Neutrophil (primary cell): Measurements from ENCODE around the gene SLC9A9.
A peak's percentile ranks its signal among the peaks of the same experiment; 100 is the strongest.

ENCODE experiments used
- H3K27ac ChIP-seq: fragments of 200-600 bp; sonication (generic); 2 replicates; pipeline ENCODE4 v1.5.1; 2016; ENCODE audit warnings: mild to moderate bottlenecking, moderate library complexity
- H3K27me3 ChIP-seq: fragments of 200-600 bp; sonication (generic); 2 replicates; pipeline ENCODE4 v1.6.0; 2016; ENCODE audit warnings: mild to moderate bottlenecking
- H3K36me3 ChIP-seq: fragments of 200-600 bp; sonication (generic); 2 replicates; pipeline ENCODE4 v1.5.1; 2017
- H3K4me1 ChIP-seq, 2 experiments: fragments of 200-600 bp in 1 of 2; sonication (generic) in 1 of 2; 1 replicate in 1 of 2; 2 replicates in 1 of 2; pipeline versions ENCODE4 v1.5.1 to v1.6.1; 2013 to 2016; ENCODE audit warnings: low read depth in 1 of 2, low read length in 1 of 2, mild to moderate bottlenecking in 1 of 2, moderate library complexity in 1 of 2; ENCODE audit not compliant: control insufficient read depth in 1 of 2, insufficient read depth in 1 of 2
- H3K4me3 ChIP-seq, 2 experiments: fragments of 200-600 bp in 1 of 2; sonication (generic) in 1 of 2; 1 replicate in 1 of 2; 2 replicates in 1 of 2; pipeline ENCODE4 v1.5.1; 2013 to 2016; ENCODE audit warnings: low read depth in 1 of 2, low read length in 1 of 2, mild to moderate bottlenecking in 1 of 2, moderate library complexity in 1 of 2
- H3K9me3 ChIP-seq: fragments of 200-600 bp; sonication (generic); 2 replicates; pipeline ENCODE4 v1.5.1; 2016
- CTCF ChIP-seq: fragments of 200-600 bp; sonication (generic); IDR thresholded peaks from 2 replicates; pipeline ENCODE4 v1.5.1; 2016; ENCODE audit warnings: antibody characterized with exemption

SLC9A9 gene

GRCh38 chr3:143847787-143848631, at the start of gene SLC9A9:
TSS of gene SLC9A9 (minus strand) at chr3:143848468. CDS start at chr3:143848322, 146 bp downstream.
- peak within 1 kb of the TSS; percentile 46 to 55 for H3K4me3 ChIP-seq
- H3K27ac ChIP-seq: peak within 1 kb of the TSS; percentile 25
- peaks cover 0 to 9% of the 10 kb centered on the region in 2 experiments for H3K4me1 ChIP-seq
- H3K27me3 ChIP-seq: peaks cover 21% of the 10 kb centered on the region
- H3K36me3 ChIP-seq: no peaks in the 10 kb centered on the region
- no peak for TF ChIP-seq CTCF
- H3K9me3 ChIP-seq: no peaks in the 10 kb centered on the region

- no peak overlapping the region for H3K27ac ChIP-seq
- H3K4me1 ChIP-seq: no peaks in the 10 kb centered on the region
Measured at GRCh38 chr3:143897576-143898295, 49.5 kb upstream of the SLC9A9 start.

GRCh38 chr3:143896486-143896885, 48.2 kb upstream of the SLC9A9 start:
- Histone ChIP-seq H3K4me3 (no peak overlapping the region), H3K27me3 (no peaks in the 10 kb centered on the region), H3K36me3 (no peaks in the 10 kb centered on the region), H3K4me1 (no peaks in the 10 kb centered on the region), H3K27ac (no peak overlapping the region), H3K9me3 (no peaks in the 10 kb centered on the region)
- TF ChIP-seq CTCF: no peak

More at GRCh38 chr3:143897576-143898295, 49.5 kb upstream of the SLC9A9 start:
- Histone ChIP-seq H3K27me3 (no peaks in the 10 kb centered on the region), H3K36me3 (no peaks in the 10 kb centered on the region), H3K4me3 (no peak overlapping the region), H3K9me3 (no peaks in the 10 kb centered on the region)
- TF ChIP-seq CTCF: no peak

GRCh38 chr3:143895805-143896204, 47.5 kb upstream of the SLC9A9 start:
- no peak for TF ChIP-seq CTCF

GRCh38 chr3:143888846-143889245, 40.6 kb upstream of the SLC9A9 start:
- Histone ChIP-seq H3K4me1 (no peaks in the 10 kb centered on the region), H3K9me3 (no peaks in the 10 kb centered on the region), H3K36me3 (no peaks in the 10 kb centered on the region), H3K27me3 (no peaks in the 10 kb centered on the region), H3K4me3 (no peak overlapping the region), H3K27ac (no peak overlapping the region)
- no peak for TF ChIP-seq CTCF

More at GRCh38 chr3:143895805-143896204, 47.5 kb upstream of the SLC9A9 start:
- Histone ChIP-seq H3K27ac (no peak overlapping the region), H3K27me3 (no peaks in the 10 kb centered on the region), H3K4me1 (no peaks in the 10 kb centered on the region), H3K36me3 (no peaks in the 10 kb centered on the region), H3K9me3 (no peaks in the 10 kb centered on the region), H3K4me3 (no peak overlapping the region)
